HEK293T (cell line): Measurements from ENCODE around the gene LRRTM4.

Experiments
- ARNT ChIP-seq: fragments of 450-650 bp; IDR thresholded peaks from 2 replicates; pipeline ENCODE4 v1.6.1; 2017; ENCODE audit warnings: mild to moderate bottlenecking
- BHLHE40 ChIP-seq: fragments of 450-650 bp; IDR thresholded peaks from 2 replicates; pipeline ENCODE4 v1.6.1; 2016; ENCODE audit warnings: mild to moderate bottlenecking, moderate library complexity, borderline replicate concordance
- ELF4 ChIP-seq: fragments of 450-650 bp; IDR thresholded peaks from 2 replicates; pipeline ENCODE4 v1.6.1; 2017; ENCODE audit warnings: antibody characterized with exemption
- FOXA1 ChIP-seq: fragments of 450-650 bp; IDR thresholded peaks from 2 replicates; pipeline ENCODE4 v1.6.1; 2016; ENCODE audit warnings: mild to moderate bottlenecking
- FOXK2 ChIP-seq: fragments of 450-650 bp; IDR thresholded peaks from 2 replicates; pipeline ENCODE4 v1.6.1; 2016; ENCODE audit warnings: mild to moderate bottlenecking
- FOXM1 ChIP-seq: fragments of 450-650 bp; IDR thresholded peaks from 2 replicates; pipeline ENCODE4 v1.6.1; 2017; ENCODE audit warnings: mild to moderate bottlenecking, borderline replicate concordance
- HDGF ChIP-seq: fragments of 450-650 bp; IDR thresholded peaks from 2 replicates; pipeline ENCODE4 v1.6.1; 2017; ENCODE audit warnings: antibody characterized with exemption, borderline replicate concordance
- L3MBTL2 ChIP-seq: fragments of 450-650 bp; conservative IDR thresholded peaks from 2 replicates; pipeline ENCODE4 v1.6.1; 2016; ENCODE audit warnings: mild to moderate bottlenecking
- LEF1 ChIP-seq: fragments of 450-650 bp; IDR thresholded peaks from 2 replicates; pipeline ENCODE4 v1.6.1; 2017; ENCODE audit warnings: mild to moderate bottlenecking, borderline replicate concordance
- PKNOX1 ChIP-seq: fragments of 450-650 bp; IDR thresholded peaks from 2 replicates; pipeline ENCODE4 v1.6.1; 2016
- SP1 ChIP-seq: fragments of 450-650 bp; IDR thresholded peaks from 2 replicates; pipeline ENCODE4 v1.6.1; 2017
- SUZ12 ChIP-seq: fragments of 450-650 bp; IDR thresholded peaks from 2 replicates; pipeline ENCODE4 v1.6.1; 2016; ENCODE audit warnings: mild to moderate bottlenecking
- TARDBP ChIP-seq: fragments of 450-650 bp; IDR thresholded peaks from 2 replicates; pipeline ENCODE4 v1.6.1; 2016

GRCh38 chr2:76866464-76866863 lies 655.7 kb downstream of the LRRTM4 start:
- no peak for TF ChIP-seq BHLHE40
- TF ChIP-seq FOXM1 = no peak
- TF ChIP-seq SP1 = no peak
- TF ChIP-seq L3MBTL2 = no peak
- no peak for TF ChIP-seq SUZ12
- TF ChIP-seq HDGF = no peak
- TF ChIP-seq FOXA1 = no peak
- no peak for TF ChIP-seq TARDBP
- no peak for TF ChIP-seq ARNT
- TF ChIP-seq ELF4 = no peak
- no peak for TF ChIP-seq FOXK2
- TF ChIP-seq LEF1 = no peak
- TF ChIP-seq PKNOX1 = no peak; the same call in 1 of the 2 replicates
